Upper lobe of left lung (tissue), 4 donors: ENCODE data around the gene NKX2-3.

Experiments used
- EP300 ChIP-seq, 4 donors: sonication (generic); formaldehyde crosslinking; IDR thresholded peaks; one replicate each; pipeline ENCODE4 v1.5.1; 2017; ENCODE audit warnings: antibody characterized with exemption in 4 of 4, control low read depth in 2 of 4
- POLR2A ChIP-seq, 4 donors: fragments of 450-650 bp; IDR thresholded peaks; one replicate each; pipeline ENCODE4 v1.5.1; 2016 to 2017; ENCODE audit warnings: antibody characterized with exemption in 4 of 4, mild to moderate bottlenecking in 2 of 4
- TF ChIP-seq, protein P1 (sequence below), 6 experiments: fragments of 450-650 bp in 4 of 6; fragments of 200-600 bp in 2 of 6; sonication (generic) in 2 of 6; IDR thresholded peaks; one replicate each; pipeline ENCODE4 v1.5.1; 2016 to 2019; ENCODE audit warnings: antibody characterized with exemption in 6 of 6

DNA sequence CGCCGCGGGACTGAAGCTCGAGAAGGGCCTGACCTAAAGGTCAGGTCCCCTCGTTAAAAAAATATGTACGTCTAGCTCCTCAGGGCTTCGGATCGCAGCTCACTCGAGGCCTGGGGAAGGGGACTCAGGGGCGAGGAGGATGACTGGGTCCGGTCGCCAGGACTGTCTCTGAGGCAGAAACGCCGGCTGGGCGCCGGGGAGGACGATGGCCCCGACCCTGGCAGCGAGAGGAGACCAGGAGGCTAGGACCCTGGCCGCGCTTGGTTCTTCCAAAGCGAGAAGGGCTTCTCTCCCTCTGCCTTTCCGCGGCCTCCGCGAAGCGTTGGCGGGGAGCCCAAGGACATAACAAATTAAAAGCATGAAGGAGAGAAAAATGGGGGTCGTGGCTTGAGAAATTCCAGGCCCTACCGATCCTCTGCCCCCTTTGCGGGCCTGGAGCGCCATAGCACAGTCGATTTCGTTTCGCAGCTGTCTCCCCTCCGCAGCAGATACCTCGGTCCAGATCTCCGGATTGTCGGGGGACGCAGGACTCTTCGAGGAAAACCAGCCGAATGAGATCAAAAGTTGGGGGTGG lies 3.1 kb downstream of the NKX2-3 start:
- no peak for TF ChIP-seq POLR2A (IDR thresholded peaks at IDR 0.05)
- TF ChIP-seq, protein P1, sequence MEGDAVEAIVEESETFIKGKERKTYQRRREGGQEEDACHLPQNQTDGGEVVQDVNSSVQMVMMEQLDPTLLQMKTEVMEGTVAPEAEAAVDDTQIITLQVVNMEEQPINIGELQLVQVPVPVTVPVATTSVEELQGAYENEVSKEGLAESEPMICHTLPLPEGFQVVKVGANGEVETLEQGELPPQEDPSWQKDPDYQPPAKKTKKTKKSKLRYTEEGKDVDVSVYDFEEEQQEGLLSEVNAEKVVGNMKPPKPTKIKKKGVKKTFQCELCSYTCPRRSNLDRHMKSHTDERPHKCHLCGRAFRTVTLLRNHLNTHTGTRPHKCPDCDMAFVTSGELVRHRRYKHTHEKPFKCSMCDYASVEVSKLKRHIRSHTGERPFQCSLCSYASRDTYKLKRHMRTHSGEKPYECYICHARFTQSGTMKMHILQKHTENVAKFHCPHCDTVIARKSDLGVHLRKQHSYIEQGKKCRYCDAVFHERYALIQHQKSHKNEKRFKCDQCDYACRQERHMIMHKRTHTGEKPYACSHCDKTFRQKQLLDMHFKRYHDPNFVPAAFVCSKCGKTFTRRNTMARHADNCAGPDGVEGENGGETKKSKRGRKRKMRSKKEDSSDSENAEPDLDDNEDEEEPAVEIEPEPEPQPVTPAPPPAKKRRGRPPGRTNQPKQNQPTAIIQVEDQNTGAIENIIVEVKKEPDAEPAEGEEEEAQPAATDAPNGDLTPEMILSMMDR (IDR thresholded peaks at IDR 0.05) = no peak
- TF ChIP-seq EP300 (IDR thresholded peaks at IDR 0.05) = no peak
